SK-N-SH (cell line): ENCODE measurements around the gene RSRC2. TPM values are rescaled to one million over a fixed set of nuclear protein-coding genes. Genes with fewer than 3 reads are reported as not detected.

ENCODE experiments used
- CTCF ChIA-PET: fragments of 300-600, 350-600 bp; formaldehyde crosslinking; extraction: SDS; loops from one replicate; lab custom pipeline; 2021; lab: Yijun Ruan, JAX
- POLR2A ChIA-PET: fragments of 350-600 bp; sonication (Branson Sonifier 250); formaldehyde crosslinking; extraction: SDS; loops from one replicate; lab custom pipeline; 2020; ENCODE audit warnings: antibody characterized with exemption, inconsistent platforms; lab: Yijun Ruan, JAX
- DNase-seq: peaks from one replicate; pipeline ENCODE4 v3.0.0; 2012
- H2AFZ ChIP-seq: fragments of 200-600 bp; sonication (generic); 2 replicates; pipeline ENCODE4 v1.8.1; 2016; ENCODE audit warnings: antibody characterized with exemption, mild to moderate bottlenecking, low read depth
- H3F3A ChIP-seq: fragments of 200-600 bp; sonication (generic); replicated peaks from 2 replicates; pipeline ENCODE3; 2016; ENCODE audit warnings: antibody characterized with exemption, mild to moderate bottlenecking; ENCODE audit not compliant: insufficient read depth
- H3K27ac ChIP-seq, 2 experiments: fragments of 200-500 bp in 1 of 2; fragments of 200-600 bp in 1 of 2; sonication (Bioruptor generic) in 1 of 2; sonication (generic), shearing (Covaris generic) in 1 of 2; 2 replicates each; pipeline versions ENCODE4 v1.5.1 to v1.6.1; 2014 to 2016; ENCODE audit warnings: low read depth in 2 of 2, inconsistent platforms in 1 of 2, low read length in 1 of 2, mild to moderate bottlenecking in 1 of 2, mixed read lengths in 1 of 2
- H3K27me3 ChIP-seq: fragments of 200-600 bp; sonication (generic), shearing (Covaris generic); 2 replicates; pipeline ENCODE4 v1.6.1; 2016; ENCODE audit warnings: mixed run types; ENCODE audit not compliant: insufficient read depth
- H3K36me3 ChIP-seq, 2 experiments: fragments of 200-500 bp in 1 of 2; fragments of 200-600 bp in 1 of 2; sonication (Bioruptor generic) in 1 of 2; sonication (generic) in 1 of 2; replicated peaks in 1 of 2; 2 replicates each; pipeline versions ENCODE3 to v1.5.1; 2014 to 2016; ENCODE audit warnings: low read length in 1 of 2, mild to moderate bottlenecking in 1 of 2; ENCODE audit not compliant: insufficient read depth in 2 of 2, control insufficient read depth in 1 of 2
- H3K4me1 ChIP-seq, 2 experiments: fragments of 200-500 bp in 1 of 2; fragments of 200-600 bp in 1 of 2; sonication (Bioruptor generic) in 1 of 2; sonication (generic), shearing (Covaris generic) in 1 of 2; 2 replicates each; pipeline versions ENCODE4 v1.5.1 to v1.6.1; 2014 to 2016; ENCODE audit warnings: low read depth in 1 of 2, low read length in 1 of 2, mixed run types in 1 of 2; ENCODE audit not compliant: insufficient read depth in 2 of 2, control insufficient read depth in 1 of 2
- H3K4me2 ChIP-seq: fragments of 200-600 bp; sonication (generic), shearing (Covaris generic); 2 replicates; pipeline ENCODE4 v1.6.1; 2017; ENCODE audit warnings: mixed run types
- H3K4me3 ChIP-seq, 2 experiments: fragments of 200-500 bp in 1 of 2; fragments of 200-600 bp in 1 of 2; sonication (Bioruptor generic) in 1 of 2; sonication (generic), shearing (Covaris generic) in 1 of 2; 2 replicates each; pipeline versions ENCODE4 v1.5.1 to v1.8.1; 2014 to 2016; ENCODE audit warnings: low read depth in 2 of 2, inconsistent platforms in 1 of 2, low read length in 1 of 2, mild to moderate bottlenecking in 1 of 2, mixed read lengths in 1 of 2, moderate library complexity in 1 of 2
- H3K79me2 ChIP-seq: fragments of 200-600 bp; sonication (generic); 2 replicates; pipeline ENCODE4 v1.8.1; 2017; ENCODE audit warnings: mild to moderate bottlenecking; ENCODE audit not compliant: insufficient read depth
- H3K9ac ChIP-seq: fragments of 200-600 bp; sonication (generic); 2 replicates; pipeline ENCODE4 v1.6.1; 2017; ENCODE audit warnings: mixed run types
- H3K9me2 ChIP-seq: fragments of 200-600 bp; sonication (generic); 2 replicates; pipeline ENCODE4 v1.6.1; 2017; ENCODE audit warnings: mixed run types
- H3K9me3 ChIP-seq: fragments of 200-600 bp; sonication (generic); 2 replicates; pipeline ENCODE4 v1.6.1; 2017; ENCODE audit warnings: mixed run types, mild to moderate bottlenecking, moderate library complexity
- H4K20me1 ChIP-seq: fragments of 200-600 bp; sonication (generic); 2 replicates; pipeline ENCODE4 v1.6.1; 2017; ENCODE audit warnings: mild to moderate bottlenecking, mixed run types; ENCODE audit not compliant: insufficient read depth
- CHD2 ChIP-seq: fragments of 150-350 bp; IDR thresholded peaks from 2 replicates; pipeline ENCODE4 v1.6.1; 2018; ENCODE audit warnings: low read length; ENCODE audit not compliant: partially characterized antibody
- ELF1 ChIP-seq: IDR thresholded peaks from 2 replicates; pipeline ENCODE4 v1.4.0; 2012
- EP300 ChIP-seq, 2 experiments: IDR thresholded peaks; 2 replicates each; pipeline versions ENCODE4 v1.4.0 to v1.6.1; 2012; ENCODE audit warnings: borderline replicate concordance in 1 of 2, low read depth in 1 of 2, low read length in 1 of 2
- EZH2phosphoT487 ChIP-seq: fragments of 200-600 bp; sonication (generic); IDR thresholded peaks from 2 replicates; pipeline ENCODE4 v1.6.1; 2017; ENCODE audit warnings: low read depth, mixed run types, mild to moderate bottlenecking, antibody characterized with exemption, moderate library complexity, borderline replicate concordance
- FOSL2 ChIP-seq: IDR thresholded peaks from 2 replicates; pipeline ENCODE4 v1.4.0; 2012; ENCODE audit warnings: low read depth, mild to moderate bottlenecking, moderate library complexity, borderline replicate concordance
- FOXJ3 ChIP-seq: sonication (generic); formaldehyde crosslinking; IDR thresholded peaks from 2 replicates; pipeline ENCODE4 v1.5.1; 2020; ENCODE audit warnings: mild to moderate bottlenecking, missing genetic modification reagents
- FOXM1 ChIP-seq: IDR thresholded peaks from 2 replicates; pipeline ENCODE4 v1.4.0; 2012; ENCODE audit warnings: low read depth, mild to moderate bottlenecking
- GABPA ChIP-seq: IDR thresholded peaks from 2 replicates; pipeline ENCODE4 v1.4.0; 2012; ENCODE audit warnings: low read depth, mild to moderate bottlenecking
- GATA2 ChIP-seq: sonication (generic); formaldehyde crosslinking; IDR thresholded peaks from 2 replicates; pipeline ENCODE4 v1.5.0; 2020; ENCODE audit warnings: mild to moderate bottlenecking, missing genetic modification reagents
- JUND ChIP-seq: IDR thresholded peaks from 2 replicates; pipeline ENCODE4 v1.4.0; 2012
- MEF2A ChIP-seq: IDR thresholded peaks from 2 replicates; pipeline ENCODE4 v1.4.0; 2012; ENCODE audit warnings: low read depth, borderline replicate concordance
- NFIC ChIP-seq: IDR thresholded peaks from 2 replicates; pipeline ENCODE4 v1.4.0; 2012; ENCODE audit warnings: borderline replicate concordance
- NRF1 ChIP-seq: IDR thresholded peaks from 2 replicates; pipeline ENCODE4 v1.6.1; 2012; ENCODE audit warnings: low read depth, mild to moderate bottlenecking, low read length
- POLR2AphosphoS5 ChIP-seq: IDR thresholded peaks from 2 replicates; pipeline ENCODE4 v1.6.1; 2012; ENCODE audit warnings: low read depth, low read length
- RAD21 ChIP-seq: IDR thresholded peaks from 2 replicates; pipeline ENCODE4 v1.6.1; 2012; ENCODE audit warnings: mild to moderate bottlenecking, low read length
- RCOR1 ChIP-seq: fragments of 150-350 bp; IDR thresholded peaks from 2 replicates; pipeline ENCODE4 v1.6.1; 2017; ENCODE audit warnings: antibody characterized with exemption, low read length
- SIN3A ChIP-seq: IDR thresholded peaks from 2 replicates; pipeline ENCODE4 v1.6.1; 2012; ENCODE audit warnings: low read depth, mild to moderate bottlenecking, low read length, moderate library complexity, borderline replicate concordance
- SMC3 ChIP-seq: IDR thresholded peaks from 2 replicates; pipeline ENCODE4 v1.6.1; 2012; ENCODE audit warnings: low read depth, low read length, improper control_type of control experiment
- TAF1 ChIP-seq: IDR thresholded peaks from 2 replicates; pipeline ENCODE4 v1.6.1; 2012; ENCODE audit warnings: low read depth, mild to moderate bottlenecking, low read length, moderate library complexity, borderline replicate concordance
- TEAD4 ChIP-seq: IDR thresholded peaks from 2 replicates; pipeline ENCODE4 v1.4.0; 2012; ENCODE audit warnings: mild to moderate bottlenecking, borderline replicate concordance; ENCODE audit not compliant: insufficient read depth
- YY1 ChIP-seq: IDR thresholded peaks from 2 replicates; pipeline ENCODE4 v1.4.0; 2012; ENCODE audit warnings: low read depth, mild to moderate bottlenecking
- WGBS: methylation state at CpG from one replicate; pipeline ENCODE4 v1.1.6; 2017; ENCODE audit warnings: low lambda C conversion rate; 5-methylcytosine and 5-hydroxymethylcytosine counted together
- polyA plus RNA-seq, 3 experiments: library from polyadenylated mRNA; depleted of rRNA; stranded (reverse); fragments of >200 nt; gene quantifications; 2 replicates each; pipeline ENCODE4 v1.2.3, GENCODE V29; 2012
- TF ChIP-seq, protein P1 (sequence below): IDR thresholded peaks from 2 replicates; pipeline ENCODE4 v1.6.1; 2012; ENCODE audit warnings: mild to moderate bottlenecking, low read depth, low read length, moderate library complexity
- TF ChIP-seq, protein P2 (sequence below): IDR thresholded peaks from 2 replicates; pipeline ENCODE4; 2012
- TF ChIP-seq, protein P3 (sequence below): IDR thresholded peaks from 2 replicates; pipeline ENCODE4 v1.4.0; 2012; ENCODE audit warnings: low read depth, borderline replicate concordance
- TF ChIP-seq, protein P4 (sequence below): fragments of 150-350 bp; IDR thresholded peaks from 2 replicates; pipeline ENCODE4 v1.6.1; 2016; ENCODE audit warnings: mild to moderate bottlenecking, low read depth, low read length

The RSRC2 gene, protein sequence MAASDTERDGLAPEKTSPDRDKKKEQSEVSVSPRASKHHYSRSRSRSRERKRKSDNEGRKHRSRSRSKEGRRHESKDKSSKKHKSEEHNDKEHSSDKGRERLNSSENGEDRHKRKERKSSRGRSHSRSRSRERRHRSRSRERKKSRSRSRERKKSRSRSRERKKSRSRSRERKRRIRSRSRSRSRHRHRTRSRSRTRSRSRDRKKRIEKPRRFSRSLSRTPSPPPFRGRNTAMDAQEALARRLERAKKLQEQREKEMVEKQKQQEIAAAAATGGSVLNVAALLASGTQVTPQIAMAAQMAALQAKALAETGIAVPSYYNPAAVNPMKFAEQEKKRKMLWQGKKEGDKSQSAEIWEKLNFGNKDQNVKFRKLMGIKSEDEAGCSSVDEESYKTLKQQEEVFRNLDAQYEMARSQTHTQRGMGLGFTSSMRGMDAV
- 24.8 and 25.3 TPM in 2 replicates for polyA plus RNA-seq (2012; rRNA removed)
- 21.4 and 32.0 TPM in 2 replicates for polyA plus RNA-seq (2012; cell fraction: cytosol; rRNA removed)
- 40.3 and 77.6 TPM in 2 replicates for polyA plus RNA-seq (2012; cell fraction: nucleus; rRNA removed)

DNA sequence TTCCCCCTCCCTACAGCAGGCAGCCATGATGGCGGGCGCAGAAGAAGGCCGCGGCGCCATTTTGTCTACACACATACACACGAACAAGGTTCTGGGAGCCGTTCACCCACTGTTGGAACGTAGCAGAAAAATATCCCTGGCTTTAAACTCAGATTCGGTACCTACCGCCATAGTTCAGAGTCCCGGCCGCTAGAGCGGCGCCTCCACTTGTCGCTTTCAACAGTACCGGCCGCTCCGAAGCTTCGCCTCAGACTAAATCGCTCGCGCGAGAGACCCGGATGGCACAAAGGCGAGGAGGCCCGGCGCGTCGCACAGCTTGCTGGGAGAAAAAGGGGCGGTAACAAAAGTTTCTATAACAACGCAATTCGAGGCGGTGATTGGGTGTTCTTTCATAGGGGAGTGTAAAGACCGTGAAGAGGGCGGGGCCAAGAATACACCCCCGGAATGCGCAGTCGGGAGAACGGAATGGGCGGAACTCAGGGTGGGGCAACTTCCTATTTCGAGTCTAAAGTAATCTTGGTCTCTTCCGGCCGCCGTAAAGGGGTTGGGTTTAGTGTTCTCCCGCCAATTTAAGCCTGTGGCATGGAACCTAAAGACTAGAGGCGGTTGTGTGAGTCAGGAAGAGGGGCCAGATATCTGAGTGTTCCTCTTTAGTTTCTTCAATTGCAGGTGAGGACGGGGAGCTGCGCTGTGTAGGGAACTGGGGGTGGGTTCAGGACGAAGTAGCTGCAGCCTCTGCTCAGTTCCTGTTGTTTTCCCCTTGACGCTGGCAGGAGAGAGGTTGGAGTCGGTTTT is at the start of gene RSRC2, which contains the start of gene KNTC1:
Gene RSRC2 (minus strand): TSS at position 254 of the 795 bp plus-strand sequence. CDS start 83 bp downstream, at position 171.
Gene KNTC1 (plus strand): TSS at position 567 of the 795 bp plus-strand sequence. CDS start 2,815 bp downstream, outside the sequence.
- Histone ChIP-seq H3K27me3 (no peaks in the 10 kb centered on the region), H3F3A (peaks cover 11% of the 10 kb centered on the region), H3K79me2 (peaks cover 92% of the 10 kb centered on the region), H3K27ac (peak within 1 kb of the TSS; percentile 99), H3K4me2 (peak within 1 kb of the TSS; percentile 91), H3K36me3 (peaks cover 23 to 39% of the 10 kb centered on the region in 2 experiments), H2AFZ (peak within 1 kb of the TSS; percentile 88), H4K20me1 (peaks cover 36% of the 10 kb centered on the region), H3K9ac (peak within 1 kb of the TSS; percentile 100), H3K4me3 (peak within 1 kb of the TSS; percentile 85 to 100), H3K4me1 (peaks cover 14 to 18% of the 10 kb centered on the region in 2 experiments; a peak in 3 of 4 replicates), H3K9me3 (no peaks in the 10 kb centered on the region), H3K9me2 (no peaks in the 10 kb centered on the region)
- 1% methylated on average over 38 of the region's 51 CpGs for WGBS
- peak; percentile 91 for DNase-seq
- POLR2A ChIA-PET: interaction anchor here (0.6 to 1.6 kb wide), 5 partner anchors 9 to 37 kb away, joined by 3 to 22 read pairs (median 4); partner anchors contain the start of gene ZCCHC8
- CTCF ChIA-PET: interaction anchor here (1.1 kb wide), 1 partner anchor 61 kb away, joined by 3 read pairs; no protein-coding TSS in a partner anchor
- TF ChIP-seq ELF1 (peak; percentile 95), RAD21 (no peak), YY1 (peak; percentile 98), FOXM1 (0 out of 2 replicates have a peak, but pooled peaks have one; percentile 24), SMC3 (no peak), CHD2 (peak; percentile 92), EP300 (IDR thresholded peaks at IDR 0.05; ENCODE audit: borderline replicate concordance in 1 of 2, low read depth in 1 of 2, low read length in 1 of 2) (0 out of 4 replicates have a peak, but pooled peaks have one; percentile 21 to 30), EZH2phosphoT487 (no peak), NFIC (no peak), FOSL2 (no peak), SIN3A (peak; percentile 94), FOXJ3 (CRISPR knock-in tag) (no peak), RCOR1 (no peak), NRF1 (peak; percentile 55; the same call in 1 of the 2 replicates), GABPA (peak; percentile 87), JUND (no peak), MEF2A (no peak), POLR2AphosphoS5 (peak; percentile 99), GATA2 (CRISPR knock-in tag) (no peak), TEAD4 (no peak; the same call in 1 of the 2 replicates), TAF1 (peak; percentile 89)
- TF ChIP-seq, protein P1, sequence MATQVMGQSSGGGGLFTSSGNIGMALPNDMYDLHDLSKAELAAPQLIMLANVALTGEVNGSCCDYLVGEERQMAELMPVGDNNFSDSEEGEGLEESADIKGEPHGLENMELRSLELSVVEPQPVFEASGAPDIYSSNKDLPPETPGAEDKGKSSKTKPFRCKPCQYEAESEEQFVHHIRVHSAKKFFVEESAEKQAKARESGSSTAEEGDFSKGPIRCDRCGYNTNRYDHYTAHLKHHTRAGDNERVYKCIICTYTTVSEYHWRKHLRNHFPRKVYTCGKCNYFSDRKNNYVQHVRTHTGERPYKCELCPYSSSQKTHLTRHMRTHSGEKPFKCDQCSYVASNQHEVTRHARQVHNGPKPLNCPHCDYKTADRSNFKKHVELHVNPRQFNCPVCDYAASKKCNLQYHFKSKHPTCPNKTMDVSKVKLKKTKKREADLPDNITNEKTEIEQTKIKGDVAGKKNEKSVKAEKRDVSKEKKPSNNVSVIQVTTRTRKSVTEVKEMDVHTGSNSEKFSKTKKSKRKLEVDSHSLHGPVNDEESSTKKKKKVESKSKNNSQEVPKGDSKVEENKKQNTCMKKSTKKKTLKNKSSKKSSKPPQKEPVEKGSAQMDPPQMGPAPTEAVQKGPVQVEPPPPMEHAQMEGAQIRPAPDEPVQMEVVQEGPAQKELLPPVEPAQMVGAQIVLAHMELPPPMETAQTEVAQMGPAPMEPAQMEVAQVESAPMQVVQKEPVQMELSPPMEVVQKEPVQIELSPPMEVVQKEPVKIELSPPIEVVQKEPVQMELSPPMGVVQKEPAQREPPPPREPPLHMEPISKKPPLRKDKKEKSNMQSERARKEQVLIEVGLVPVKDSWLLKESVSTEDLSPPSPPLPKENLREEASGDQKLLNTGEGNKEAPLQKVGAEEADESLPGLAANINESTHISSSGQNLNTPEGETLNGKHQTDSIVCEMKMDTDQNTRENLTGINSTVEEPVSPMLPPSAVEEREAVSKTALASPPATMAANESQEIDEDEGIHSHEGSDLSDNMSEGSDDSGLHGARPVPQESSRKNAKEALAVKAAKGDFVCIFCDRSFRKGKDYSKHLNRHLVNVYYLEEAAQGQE: peak; percentile 69
- TF ChIP-seq, protein P2, sequence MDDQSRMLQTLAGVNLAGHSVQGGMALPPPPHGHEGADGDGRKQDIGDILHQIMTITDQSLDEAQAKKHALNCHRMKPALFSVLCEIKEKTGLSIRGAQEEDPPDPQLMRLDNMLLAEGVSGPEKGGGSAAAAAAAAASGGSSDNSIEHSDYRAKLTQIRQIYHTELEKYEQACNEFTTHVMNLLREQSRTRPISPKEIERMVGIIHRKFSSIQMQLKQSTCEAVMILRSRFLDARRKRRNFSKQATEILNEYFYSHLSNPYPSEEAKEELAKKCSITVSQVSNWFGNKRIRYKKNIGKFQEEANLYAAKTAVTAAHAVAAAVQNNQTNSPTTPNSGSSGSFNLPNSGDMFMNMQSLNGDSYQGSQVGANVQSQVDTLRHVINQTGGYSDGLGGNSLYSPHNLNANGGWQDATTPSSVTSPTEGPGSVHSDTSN: no peak
- TF ChIP-seq, protein P3, sequence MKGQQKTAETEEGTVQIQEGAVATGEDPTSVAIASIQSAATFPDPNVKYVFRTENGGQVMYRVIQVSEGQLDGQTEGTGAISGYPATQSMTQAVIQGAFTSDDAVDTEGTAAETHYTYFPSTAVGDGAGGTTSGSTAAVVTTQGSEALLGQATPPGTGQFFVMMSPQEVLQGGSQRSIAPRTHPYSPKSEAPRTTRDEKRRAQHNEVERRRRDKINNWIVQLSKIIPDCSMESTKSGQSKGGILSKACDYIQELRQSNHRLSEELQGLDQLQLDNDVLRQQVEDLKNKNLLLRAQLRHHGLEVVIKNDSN: peak; percentile 4; the same call in 1 of the 2 replicates
- TF ChIP-seq, protein P4, sequence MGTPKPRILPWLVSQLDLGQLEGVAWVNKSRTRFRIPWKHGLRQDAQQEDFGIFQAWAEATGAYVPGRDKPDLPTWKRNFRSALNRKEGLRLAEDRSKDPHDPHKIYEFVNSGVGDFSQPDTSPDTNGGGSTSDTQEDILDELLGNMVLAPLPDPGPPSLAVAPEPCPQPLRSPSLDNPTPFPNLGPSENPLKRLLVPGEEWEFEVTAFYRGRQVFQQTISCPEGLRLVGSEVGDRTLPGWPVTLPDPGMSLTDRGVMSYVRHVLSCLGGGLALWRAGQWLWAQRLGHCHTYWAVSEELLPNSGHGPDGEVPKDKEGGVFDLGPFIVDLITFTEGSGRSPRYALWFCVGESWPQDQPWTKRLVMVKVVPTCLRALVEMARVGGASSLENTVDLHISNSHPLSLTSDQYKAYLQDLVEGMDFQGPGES: no peak; the same call in 1 of the 2 replicates
